MM.1S (cell line): ENCODE measurements around the gene CASS4.

Experiments used
- CTCF ChIP-seq: fragments of 300-600 bp; sonication (generic); IDR thresholded peaks from 2 replicates; pipeline ENCODE4 v1.5.1; 2016; ENCODE audit warnings: antibody characterized with exemption, low read length, mixed read lengths
- EZH2 ChIP-seq: fragments of 300-600 bp; sonication (generic); optimal IDR thresholded peaks from 2 replicates; pipeline ENCODE3; 2017; ENCODE audit warnings: low read depth, mild to moderate bottlenecking, antibody characterized with exemption, low read length, mixed read lengths
- EZH2phosphoT487 ChIP-seq: fragments of 300-600 bp; sonication (generic); IDR thresholded peaks from 2 replicates; pipeline ENCODE4 v1.6.1; 2018; ENCODE audit warnings: antibody characterized with exemption, low read length

GRCh38 chr20:56422824-56423189 lies 10.7 kb downstream of the CASS4 start:
- TF ChIP-seq EZH2: no peak
- TF ChIP-seq CTCF: no peak
- TF ChIP-seq EZH2phosphoT487: no peak
